A673 (cell line): ENCODE results near the gene SREBF1. TPM values are rescaled to one million over a fixed set of nuclear protein-coding genes. Genes with fewer than 3 reads are reported as not detected.

ENCODE experiments used
- BruUV-seq: library from RNA; stranded (reverse); fragments of 400-500 nt; replicated peaks from 2 replicates; lab custom pipeline; 2021; lab: Mats Ljungman, UMichigan
- CTCF ChIA-PET: fragments of 300-600 bp; sonication (Branson Sonifier 250); formaldehyde crosslinking; loops from one replicate; lab custom pipeline; 2022; ENCODE audit warnings: antibody characterized with exemption; lab: Charles Lee
- POLR2A ChIA-PET: fragments of 300-600 bp; sonication (Branson Sonifier 250); formaldehyde crosslinking; loops from one replicate; lab custom pipeline; 2022; ENCODE audit warnings: antibody characterized with exemption; ENCODE audit not compliant: low non-redundant PET; lab: Charles Lee
- DNase-seq: peaks from one replicate; pipeline ENCODE4 v3.0.0-alpha.2; 2015; ENCODE audit warnings: low spot score
- H3K27ac ChIP-seq: fragments of 200-600 bp; sonication (generic); 2 replicates; pipeline ENCODE4 v1.5.1; 2016; ENCODE audit warnings: mixed run types, low read depth, mild to moderate bottlenecking, mixed read lengths, antibody characterized with exemption, low read length; ENCODE audit not compliant: poor library complexity, severe bottlenecking
- H3K27me3 ChIP-seq: fragments of 200-600 bp; sonication (generic); replicated peaks from 2 replicates; pipeline ENCODE4 v1.6.1; 2017; ENCODE audit warnings: mixed run types, low read depth, mild to moderate bottlenecking, mixed read lengths, antibody characterized with exemption, low read length; ENCODE audit not compliant: insufficient read depth, poor library complexity
- H3K36me3 ChIP-seq: fragments of 200-600 bp; sonication (generic); 2 replicates; pipeline ENCODE4 v1.6.1; 2016; ENCODE audit warnings: mixed run types, mild to moderate bottlenecking, mixed read lengths, antibody characterized with exemption, low read length; ENCODE audit not compliant: insufficient read depth, poor library complexity, severe bottlenecking
- H3K4me1 ChIP-seq: fragments of 200-600 bp; sonication (generic); 2 replicates; pipeline ENCODE4 v1.6.1; 2017; ENCODE audit warnings: mixed run types, mild to moderate bottlenecking, mixed read lengths, antibody characterized with exemption, low read length; ENCODE audit not compliant: insufficient read depth, poor library complexity, severe bottlenecking
- H3K4me3 ChIP-seq: fragments of 200-600 bp; sonication (generic); 2 replicates; pipeline ENCODE4 v1.5.1; 2016; ENCODE audit warnings: low read depth, mixed run types, mild to moderate bottlenecking, mixed read lengths, low read length; ENCODE audit not compliant: poor library complexity, severe bottlenecking
- H3K9me3 ChIP-seq: fragments of 200-600 bp; sonication (generic); 2 replicates; pipeline ENCODE4 v1.6.1; 2016; ENCODE audit warnings: mixed run types, low read depth, mild to moderate bottlenecking, mixed read lengths, antibody characterized with exemption, low read length; ENCODE audit not compliant: poor library complexity, severe bottlenecking
- CTCF ChIP-seq: fragments of 300-800, 200-600 bp; sonication (generic); conservative IDR thresholded peaks from 2 replicates; pipeline ENCODE4 v1.5.1; 2017; ENCODE audit warnings: low read depth, mild to moderate bottlenecking, antibody characterized with exemption, low read length, moderate library complexity, mixed read lengths
- EZH2 ChIP-seq: fragments of 200-600 bp; sonication (generic); IDR thresholded peaks from 2 replicates; pipeline ENCODE4 v1.6.1; 2017; ENCODE audit warnings: borderline replicate concordance, low read depth, mild to moderate bottlenecking, mixed read lengths, antibody characterized with exemption, low read length; ENCODE audit not compliant: poor library complexity, severe bottlenecking
- intact Hi-C: fragments of 100-400 bp; cut with micrococcal nuclease; formaldehyde crosslinking; loops from one replicate; pipeline ENCODE4 v1.10.0; 2022; ENCODE audit not compliant: unreplicated experiment
- total RNA-seq: library from RNA; stranded (reverse); gene quantifications from 2 replicates; pipeline ENCODE4 v1.2.3, GENCODE V29; 2021

The SREBF1 gene
- total RNA-seq, 1 experiment from 2014 or later: 240 TPM

- Histone ChIP-seq H3K4me1 (peaks cover 22% of the 10 kb centered on the region), H3K4me3 (no peak overlapping the region), H3K9me3 (no peaks in the 10 kb centered on the region), H3K27ac (no peak overlapping the region), H3K27me3 (no peaks in the 10 kb centered on the region), H3K36me3 (no peaks in the 10 kb centered on the region)
- ChIA-PET CTCF (no interaction called here), POLR2A (no interaction called here)
- BruUV-seq: no TSS peak
- no peak for DNase-seq
- TF ChIP-seq EZH2: no peak
- TF ChIP-seq CTCF: 0 out of 2 replicates have a peak, but pooled peaks have one; percentile 20
- intact Hi-C loops: no loop called here
Observed at GRCh38 chr17:17870247-17870646, 33.5 kb upstream of the SREBF1 start.

- BruUV-seq: no TSS peak
- peak; percentile 64 for DNase-seq
- Histone ChIP-seq H3K9me3 (no peaks in the 10 kb centered on the region), H3K4me1 (peaks cover 22% of the 10 kb centered on the region), H3K4me3 (no peak overlapping the region), H3K27ac (peak overlapping the region; percentile 58), H3K36me3 (no peaks in the 10 kb centered on the region), H3K27me3 (no peaks in the 10 kb centered on the region)
- CTCF ChIA-PET: interaction anchor here (0.7 kb wide), 2 partner anchors 19 to 22 kb away, joined by 3 to 12 read pairs; no protein-coding TSS in a partner anchor
- TF ChIP-seq CTCF (no peak), EZH2 (no peak)
- intact Hi-C loops: no loop called here
- POLR2A ChIA-PET: interaction anchor here (0.7 kb wide), 1 partner anchor 41 kb away, joined by 5 read pairs; no protein-coding TSS in a partner anchor
Observed at GRCh38 chr17:17868641-17869522, 32.1 kb upstream of the SREBF1 start.

GRCh38 chr17:17866897-17867296, 30.1 kb upstream of the SREBF1 start:
- intact Hi-C loops: no loop called here
- TF ChIP-seq EZH2 (no peak), CTCF (no peak)
- Histone ChIP-seq H3K27ac (no peak overlapping the region), H3K27me3 (no peaks in the 10 kb centered on the region), H3K36me3 (no peaks in the 10 kb centered on the region), H3K4me1 (peaks cover 22% of the 10 kb centered on the region), H3K4me3 (no peak overlapping the region), H3K9me3 (no peaks in the 10 kb centered on the region)
- POLR2A ChIA-PET: no interaction called here
- CTCF ChIA-PET: no interaction called here
- BruUV-seq: no TSS peak
- no peak for DNase-seq
